ENCODE data around the gene CD79A.
"Not testable (repeated sequence)": the region's sequence is repeated elsewhere in the genome, so short reads cannot be mapped to it uniquely, and the experiment has no call there.

Gene CD79A

DNA sequence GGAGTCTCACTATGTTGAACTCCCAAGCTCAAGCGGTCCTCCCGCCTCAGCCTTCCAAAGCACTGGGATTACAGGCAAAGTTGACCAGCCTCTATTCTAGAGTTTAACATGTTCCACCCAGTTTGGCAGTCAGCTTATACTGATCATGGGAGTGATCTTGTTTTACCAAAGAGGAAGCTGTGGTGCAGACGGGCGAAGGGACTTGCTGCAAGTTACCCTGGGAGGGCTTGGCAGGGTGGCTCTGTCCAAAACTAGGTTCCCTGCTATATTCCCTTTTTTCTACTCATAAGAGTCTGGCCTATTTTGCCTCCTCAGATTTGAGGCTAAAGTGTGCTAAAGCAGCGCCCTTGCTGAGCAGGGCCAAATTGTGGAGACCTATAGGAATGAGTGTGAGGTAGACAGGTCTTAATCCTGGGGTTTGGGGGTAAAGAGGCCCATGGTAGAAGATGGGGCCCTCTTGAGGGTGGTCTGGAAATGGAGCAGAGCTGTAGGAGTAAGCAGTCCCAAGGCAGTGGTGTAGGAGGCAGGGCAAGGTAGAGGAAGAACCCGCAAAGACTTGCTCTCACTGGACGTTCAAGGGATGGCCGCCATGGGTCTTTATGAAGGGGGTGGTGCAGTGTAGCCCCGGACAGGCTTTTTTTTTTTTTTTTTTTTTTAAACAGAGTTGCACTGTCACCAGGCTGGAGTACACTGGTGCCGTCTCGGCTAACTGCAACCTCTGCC lies 13.7 kb upstream of the CD79A start:
- no peak for DNase-seq

DNA sequence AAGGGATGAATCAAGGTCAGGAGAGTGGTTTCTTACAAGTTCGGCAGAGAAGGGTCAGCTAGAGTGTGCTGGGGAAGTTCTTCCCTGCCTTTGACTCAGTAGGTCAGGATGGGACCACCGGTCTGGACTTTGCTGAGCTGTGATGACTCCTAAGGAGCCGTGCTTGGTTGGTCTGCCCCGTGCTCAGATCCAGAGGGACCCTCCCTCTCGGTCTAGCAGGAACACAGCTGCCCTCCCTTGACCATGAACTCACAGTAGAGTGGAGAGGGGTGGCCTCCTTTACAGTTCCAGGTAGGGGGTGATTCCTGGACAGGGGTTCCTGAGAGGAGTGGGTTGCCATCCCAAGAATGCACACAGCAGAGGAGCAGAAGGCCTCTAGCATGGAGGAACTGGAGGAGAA lies 12.7 kb upstream of the CD79A start:
- DNase-seq, result no peak

DNA sequence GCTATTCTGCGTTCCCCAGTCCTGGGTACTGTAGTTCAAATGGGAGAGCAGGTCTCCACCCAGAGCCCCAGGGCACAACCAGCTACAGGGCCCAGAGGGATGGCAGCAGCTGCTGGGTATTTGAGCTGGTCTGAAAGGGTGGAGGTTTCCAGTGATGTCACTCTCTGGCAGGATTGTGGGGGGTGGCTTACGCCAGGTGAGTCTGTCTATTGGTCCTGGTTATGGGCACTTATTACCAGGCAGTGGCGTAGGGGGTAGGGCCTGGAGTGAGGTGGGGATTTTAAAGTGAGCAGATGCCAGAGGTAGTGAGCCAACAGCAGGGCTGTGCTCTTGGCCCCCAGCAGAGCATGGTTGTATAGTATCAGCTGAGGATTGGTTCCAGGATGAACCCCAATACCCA lies 10.8 kb upstream of the CD79A start:
- DNase-seq, result no peak

DNA sequence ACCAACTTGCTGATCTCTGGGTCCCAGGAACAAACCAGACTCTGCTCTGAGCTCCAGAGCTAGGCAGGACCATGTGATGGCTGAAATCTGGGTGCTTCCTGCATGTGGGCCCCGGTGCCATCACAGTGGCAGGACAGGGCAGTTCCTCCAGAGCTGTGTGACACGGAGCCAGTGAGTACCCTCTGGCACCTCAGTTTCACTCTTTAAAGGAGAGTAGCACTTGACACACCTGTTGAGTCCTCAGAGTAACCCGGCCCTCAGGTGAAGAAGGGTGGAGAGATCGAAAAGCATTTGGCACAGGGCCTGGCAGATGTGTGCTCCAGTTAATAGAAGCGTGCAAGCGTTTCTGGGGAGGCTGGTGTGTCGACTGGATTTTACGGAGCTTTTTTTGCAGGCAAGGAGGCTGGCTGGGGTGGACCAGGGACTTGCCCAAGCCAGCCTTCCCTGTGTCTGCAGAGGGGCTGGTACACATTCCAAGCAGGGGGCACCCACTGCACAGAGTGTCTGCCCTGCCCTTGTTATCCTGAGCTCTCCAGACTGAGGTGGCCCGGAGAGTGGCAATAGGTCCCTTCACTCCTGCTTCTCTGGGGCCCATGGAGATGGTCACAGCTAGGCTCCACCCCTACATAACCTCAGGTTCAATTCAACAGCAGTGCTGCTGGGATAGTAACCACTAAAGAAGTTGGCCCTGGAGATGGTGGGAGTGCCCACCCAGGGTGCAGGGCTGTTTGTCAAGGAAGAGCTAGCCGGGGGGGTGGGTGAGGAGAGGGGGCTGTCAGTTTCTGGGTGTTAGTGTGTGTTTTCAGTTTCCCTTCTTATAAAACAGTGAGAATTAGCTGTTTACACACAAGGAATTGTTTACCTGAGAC lies 8.7 kb upstream of the CD79A start:
- DNase-seq, result peak; percentile 74

DNA sequence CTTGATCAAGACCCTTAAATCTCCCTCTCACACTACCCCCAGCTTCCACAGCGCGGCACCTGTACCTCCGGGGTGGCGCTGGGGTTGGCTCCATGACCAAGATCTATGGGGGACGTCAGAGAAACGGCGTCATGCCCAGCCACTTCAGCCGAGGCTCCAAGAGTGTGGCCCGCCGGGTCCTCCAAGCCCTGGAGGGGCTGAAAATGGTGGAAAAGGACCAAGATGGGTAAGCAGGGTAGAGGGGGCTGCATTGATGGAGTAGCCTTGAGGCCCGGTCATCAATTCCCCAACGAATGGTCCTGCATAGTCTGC lies 8.1 kb upstream of the CD79A start:
- no peak for DNase-seq

DNA sequence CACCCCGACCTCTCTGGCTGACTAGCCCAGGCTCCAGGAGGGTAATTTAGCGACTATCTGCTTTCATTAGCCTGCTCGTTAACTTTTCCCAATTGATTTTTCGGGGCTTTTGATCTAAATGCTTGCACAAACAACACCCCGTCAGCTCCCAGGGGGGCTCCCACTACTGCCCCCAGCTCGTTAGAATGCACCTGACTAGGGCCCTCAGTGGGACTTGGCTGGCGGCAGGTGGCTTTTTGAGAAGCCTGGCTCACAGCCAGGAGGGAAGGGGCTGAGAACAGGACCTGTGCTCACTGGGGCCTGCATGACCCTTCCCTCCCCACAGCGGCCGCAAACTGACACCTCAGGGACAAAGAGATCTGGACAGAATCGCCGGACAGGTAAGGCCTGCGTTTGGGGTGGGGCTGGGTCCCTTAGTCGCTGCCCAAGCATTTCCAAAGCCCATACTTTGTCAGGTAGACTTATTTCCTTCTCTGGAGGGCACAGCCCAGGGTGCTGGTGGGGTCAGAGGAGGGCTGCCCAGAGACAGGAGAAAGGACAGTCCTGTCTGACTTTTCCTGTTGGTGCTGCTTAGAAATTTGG lies 7.6 kb upstream of the CD79A start:
- no peak for DNase-seq

DNA sequence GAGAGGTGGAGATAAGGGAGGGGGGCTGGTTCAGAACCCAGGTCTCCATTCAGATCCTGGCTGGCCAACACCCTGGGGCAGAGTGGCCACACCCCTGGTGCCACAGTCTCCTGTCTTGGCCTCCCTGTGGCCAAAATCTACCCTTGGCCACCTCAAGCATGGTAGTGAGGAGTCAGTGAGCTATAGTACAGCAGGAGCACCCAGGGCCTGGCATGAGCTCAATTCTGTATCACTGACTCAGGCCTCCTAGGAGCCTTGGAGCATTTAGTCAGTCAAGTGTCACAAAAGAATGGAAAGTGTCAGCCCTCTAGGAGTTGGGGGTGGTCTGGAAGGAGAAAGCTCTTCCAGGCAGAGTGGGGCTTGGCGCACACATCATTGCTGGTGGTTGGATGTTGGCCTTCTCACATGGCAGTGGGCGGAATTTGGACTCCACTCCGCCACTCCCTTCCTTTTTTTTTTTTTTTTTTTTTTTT lies 6.6 kb upstream of the CD79A start:
- DNase-seq, result no peak

DNA sequence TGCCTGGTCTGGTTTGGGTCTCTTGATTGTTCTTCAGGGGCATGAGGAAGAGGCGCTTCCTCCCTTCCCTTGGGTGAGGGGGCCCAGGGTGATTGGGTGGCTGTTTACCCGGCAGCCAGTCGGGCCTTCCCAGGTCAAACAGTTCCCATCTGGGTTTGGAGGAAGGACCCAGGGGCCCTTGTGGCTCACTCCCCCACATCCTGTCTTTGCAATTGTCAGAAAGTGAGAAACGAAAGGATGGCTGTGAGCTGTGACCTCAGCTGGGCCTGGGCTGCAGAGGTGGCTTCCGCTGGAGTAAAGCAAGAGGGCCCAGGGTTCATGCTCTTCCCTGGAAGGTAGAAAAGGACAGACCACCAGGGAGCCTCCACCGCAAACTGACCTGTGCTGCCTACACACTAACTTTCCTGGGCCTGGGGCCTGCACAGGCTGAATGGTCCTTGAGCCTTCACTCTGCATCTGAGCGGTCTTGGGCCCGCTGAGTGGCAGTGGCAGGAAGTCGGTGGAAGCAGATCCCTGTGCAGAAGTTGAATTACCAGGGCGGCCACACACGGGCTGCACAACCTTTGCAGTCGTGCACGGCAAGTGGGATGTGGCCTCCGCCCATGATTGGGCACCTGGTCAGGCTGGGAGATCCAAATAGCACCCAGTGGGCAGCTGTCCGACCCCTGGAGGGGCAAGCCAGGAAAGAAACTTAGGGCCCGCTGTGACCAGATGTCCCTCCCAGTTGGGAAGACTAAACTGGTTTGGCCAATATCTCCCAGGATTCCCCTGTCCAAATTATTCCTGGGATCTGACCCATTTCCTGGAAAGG lies 5.3 kb upstream of the CD79A start:
- no peak for DNase-seq

DNA sequence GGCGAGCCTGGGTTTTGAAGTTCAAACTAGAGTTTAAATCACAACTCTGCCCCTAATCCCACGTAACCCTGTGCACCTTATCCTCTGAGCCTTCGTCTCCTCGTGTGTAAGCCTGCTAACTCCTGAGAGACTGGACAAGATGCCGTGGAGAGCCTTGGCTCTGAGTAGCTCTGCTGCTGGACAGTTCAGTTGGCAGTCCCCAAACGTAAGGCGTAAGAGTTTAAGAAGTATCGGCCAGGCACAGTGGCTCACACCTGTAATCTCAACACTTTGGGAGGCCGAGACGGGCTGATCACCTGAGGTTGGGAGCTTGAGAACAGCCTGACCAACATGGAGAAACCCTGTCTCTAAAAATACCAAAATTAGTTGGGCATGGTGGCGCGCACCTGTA lies 4.7 kb upstream of the CD79A start:
- DNase-seq, result no peak

DNA sequence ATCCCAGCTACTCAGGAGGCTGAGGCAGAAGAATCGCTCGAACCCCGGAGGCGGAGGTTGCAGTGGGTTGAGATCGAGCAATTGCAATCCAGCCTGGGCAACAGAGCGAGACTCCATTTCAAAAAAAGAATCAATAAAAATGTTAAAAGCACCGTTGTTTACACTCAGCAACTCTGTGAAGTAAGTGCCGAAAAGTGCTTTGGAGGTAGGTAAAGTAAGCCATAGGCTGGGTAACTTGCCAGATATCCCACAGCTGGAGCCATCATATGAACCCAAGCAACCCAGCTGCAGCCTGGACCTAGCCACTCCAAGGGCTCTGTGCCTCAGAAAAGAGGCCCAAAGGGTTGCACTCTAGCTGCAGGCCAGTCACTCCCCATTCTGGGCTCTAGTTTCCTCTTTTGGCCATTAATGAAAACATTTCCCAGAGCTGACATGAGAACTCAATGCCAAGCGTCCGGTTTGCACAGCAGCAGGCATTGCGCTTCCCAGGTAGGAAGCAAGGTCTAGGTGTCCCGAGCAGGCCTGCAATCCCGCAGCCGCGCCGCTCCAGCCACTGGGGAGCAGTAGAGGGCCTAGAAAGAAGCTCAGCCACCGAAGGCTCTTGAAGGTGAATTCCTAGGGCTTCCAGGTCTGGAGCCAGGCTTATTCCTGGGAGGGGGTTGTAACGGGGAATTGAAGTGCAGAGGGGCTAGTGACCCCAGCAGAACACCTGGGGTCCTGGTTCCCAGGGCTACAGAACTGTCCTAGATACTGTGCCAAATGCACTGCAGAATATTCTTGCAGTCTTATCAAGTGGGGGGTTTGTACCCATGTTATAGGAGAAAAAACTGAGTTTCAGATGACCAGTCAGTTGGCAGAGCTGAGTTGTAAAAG lies 4.1 kb upstream of the CD79A start:
- peak; percentile 59 for DNase-seq

DNA sequence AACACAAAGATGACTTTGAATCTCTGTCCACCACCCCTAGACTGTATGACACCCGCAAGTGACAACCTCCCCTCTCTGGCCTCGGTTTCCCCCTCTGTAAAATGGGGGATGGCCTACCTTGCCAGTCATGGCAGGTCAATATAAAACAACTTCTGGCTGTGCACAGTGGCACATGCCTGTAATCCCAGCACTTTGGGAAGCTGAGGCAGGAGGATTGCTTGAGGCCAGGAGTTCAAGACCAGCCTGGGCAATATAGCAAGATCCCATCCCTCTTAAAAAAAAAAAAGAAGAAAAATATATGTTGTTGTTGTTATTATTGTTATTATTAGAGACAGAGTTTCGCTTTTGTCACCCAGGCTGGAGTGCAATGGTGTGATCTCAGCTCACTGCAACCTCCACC lies 1.1 kb upstream of the CD79A start:
- not testable (repeated sequence) for DNase-seq

DNA sequence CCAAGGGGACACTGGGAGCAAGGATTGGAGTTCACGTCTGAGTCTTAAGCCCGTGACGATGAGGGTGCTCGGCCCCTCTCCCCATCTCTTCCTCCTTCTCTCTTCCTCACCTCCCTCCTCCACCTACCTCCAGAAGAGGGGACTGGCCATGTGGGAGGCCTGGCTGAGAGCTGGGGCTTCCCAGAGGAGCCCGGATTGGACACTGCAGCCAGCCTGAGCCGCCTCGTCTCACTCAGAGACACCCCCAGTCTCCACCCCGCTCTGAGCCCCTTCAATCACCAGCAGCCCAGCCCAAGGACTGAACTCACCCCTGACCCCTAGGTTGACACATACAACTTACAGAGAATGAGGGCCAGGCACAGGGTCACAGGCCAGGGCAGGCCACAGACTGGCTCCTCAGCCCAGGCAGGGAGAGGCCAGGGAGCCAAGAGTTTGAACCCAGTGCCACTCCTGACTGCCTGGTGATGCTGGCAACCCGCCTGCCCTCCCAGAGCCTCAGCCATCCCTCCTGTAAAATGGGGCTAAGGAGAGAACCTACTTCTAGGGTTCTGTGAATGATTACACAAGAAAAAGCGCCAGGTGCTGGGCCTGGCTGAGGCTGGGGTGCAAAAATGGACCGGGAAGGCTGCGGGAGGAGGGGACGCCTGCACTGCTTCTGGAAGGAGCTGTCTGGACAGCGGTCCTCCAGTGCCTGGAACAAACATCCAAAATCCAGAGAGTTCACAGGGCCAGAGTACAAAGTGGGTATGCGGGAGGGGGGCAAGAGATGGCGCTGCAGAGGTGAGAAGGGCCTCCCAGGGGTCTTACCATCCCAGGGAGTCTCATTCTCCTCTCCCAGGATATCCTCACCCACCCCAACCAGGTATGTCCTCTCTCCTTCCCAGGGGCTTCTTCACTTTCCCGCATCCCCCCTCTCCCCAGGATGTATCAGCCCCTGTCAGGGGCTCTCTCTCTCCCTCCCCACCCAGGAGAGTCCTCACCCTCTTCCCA lies 1.1 kb downstream of the CD79A start:
- DNase-seq, result no peak

DNA sequence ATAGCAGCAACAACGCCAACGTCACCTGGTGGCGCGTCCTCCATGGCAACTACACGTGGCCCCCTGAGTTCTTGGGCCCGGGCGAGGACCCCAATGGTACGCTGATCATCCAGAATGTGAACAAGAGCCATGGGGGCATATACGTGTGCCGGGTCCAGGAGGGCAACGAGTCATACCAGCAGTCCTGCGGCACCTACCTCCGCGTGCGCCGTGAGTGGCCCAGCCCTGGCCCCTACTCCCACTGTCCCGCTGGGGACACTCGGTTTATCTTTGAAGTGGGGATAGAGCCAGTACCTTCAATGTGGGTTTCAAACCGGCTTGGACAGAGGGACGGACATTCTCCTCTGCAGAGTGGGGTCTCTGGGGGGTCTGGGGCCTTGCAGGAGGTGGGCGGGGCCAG lies 2.0 kb downstream of the CD79A start:
- no peak for DNase-seq

DNA sequence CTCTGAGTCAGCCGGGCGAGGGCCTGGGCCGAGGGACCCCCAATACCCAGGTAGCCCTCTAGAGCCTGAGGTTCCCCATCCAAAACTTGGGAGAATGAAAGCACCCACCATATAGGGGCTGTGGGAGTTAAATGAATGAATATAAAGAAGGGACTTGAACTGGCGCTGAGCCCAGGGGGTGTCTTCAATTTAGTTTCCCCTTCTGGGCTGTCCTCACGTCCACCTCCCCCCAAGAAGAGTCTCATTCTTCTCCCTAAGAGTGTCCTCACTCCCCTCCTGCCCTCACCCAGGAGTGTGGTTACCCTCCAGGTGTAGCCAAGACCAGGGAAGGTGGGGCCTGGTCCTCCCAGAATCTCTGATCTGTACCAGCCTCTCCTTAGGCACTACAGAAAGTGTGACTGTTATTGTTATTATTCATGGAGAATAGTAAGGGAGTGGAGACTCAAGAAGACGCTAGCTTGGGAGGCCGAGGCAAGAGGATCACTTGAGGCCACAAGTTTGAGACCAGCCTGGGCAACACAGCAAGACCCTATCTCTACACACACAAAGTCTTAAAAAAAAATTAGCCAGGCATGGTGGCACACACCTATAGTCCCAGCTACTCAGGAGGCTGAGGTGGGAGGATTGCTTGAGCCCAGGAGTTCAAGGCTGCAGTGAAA lies 2.7 kb downstream of the CD79A start:
- no peak for DNase-seq

DNA sequence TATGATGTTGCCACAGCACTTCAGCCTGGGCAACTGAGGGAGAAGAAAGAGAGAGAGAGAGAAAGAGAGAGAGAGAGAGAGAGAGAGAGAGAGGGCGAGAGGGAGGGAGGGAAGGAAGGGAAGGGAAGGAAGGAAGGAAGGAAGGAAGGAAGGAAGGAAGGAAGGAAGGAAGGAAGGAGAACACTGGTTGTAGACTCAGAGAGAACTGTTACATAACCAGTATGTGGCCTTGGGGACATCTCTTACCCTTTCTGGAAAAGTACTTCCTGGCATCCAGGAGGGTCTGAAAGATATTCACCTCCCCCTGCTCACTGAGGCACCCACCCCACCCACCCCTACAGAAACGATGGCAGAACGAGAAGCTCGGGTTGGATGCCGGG lies 3.2 kb downstream of the CD79A start:
- no peak for DNase-seq

DNA sequence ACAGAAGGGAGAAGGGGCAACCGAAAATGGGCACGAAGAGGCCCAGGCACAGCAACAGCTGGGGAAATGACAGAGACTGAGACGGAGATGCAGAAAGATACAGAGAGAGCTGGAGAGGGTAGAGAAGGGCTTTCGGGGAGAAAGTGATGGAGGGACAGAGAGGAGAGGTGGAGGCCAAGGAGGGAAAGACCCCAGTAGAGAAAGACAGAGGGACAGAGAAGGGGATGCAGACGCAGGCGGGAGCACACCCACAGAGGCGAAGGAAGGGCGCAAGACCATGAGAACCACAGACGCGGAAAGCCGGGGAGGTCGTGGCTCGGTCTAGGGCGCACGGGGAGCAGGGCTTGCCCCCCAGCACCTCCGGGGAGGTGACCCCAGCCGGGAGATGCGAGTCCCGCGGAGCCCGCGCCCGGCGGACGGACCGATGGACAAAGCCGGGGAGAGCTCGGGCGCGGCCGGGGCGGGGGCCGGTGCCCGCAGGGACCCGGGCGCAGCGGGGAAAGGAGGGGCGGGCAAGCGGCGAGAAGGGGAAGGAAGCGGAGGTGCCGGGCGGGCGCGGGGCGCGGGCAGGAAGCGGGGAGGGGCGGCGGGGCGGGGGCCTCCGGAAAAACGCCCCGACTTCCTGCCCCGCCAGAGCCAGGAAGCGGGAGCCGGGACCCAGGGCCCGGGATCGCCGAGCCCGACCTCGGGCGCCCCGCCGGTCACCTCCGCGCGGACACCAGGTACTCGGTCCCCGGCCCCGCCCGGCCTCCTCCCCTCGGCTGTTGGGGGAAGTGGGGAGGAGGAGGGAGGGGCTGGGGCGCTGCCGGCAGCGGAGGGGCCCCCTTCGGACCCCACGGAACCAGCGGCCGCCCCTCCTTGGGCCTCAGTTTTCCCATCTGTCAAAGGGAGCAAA lies 5.7 kb downstream of the CD79A start, which contains the start of gene ARHGEF1:
Gene ARHGEF1, plus strand, starts transcription at position 617 of the 895 bp plus-strand sequence. CDS start 4,899 bp downstream, outside the sequence.
- DNase-seq, result no peak

DNA sequence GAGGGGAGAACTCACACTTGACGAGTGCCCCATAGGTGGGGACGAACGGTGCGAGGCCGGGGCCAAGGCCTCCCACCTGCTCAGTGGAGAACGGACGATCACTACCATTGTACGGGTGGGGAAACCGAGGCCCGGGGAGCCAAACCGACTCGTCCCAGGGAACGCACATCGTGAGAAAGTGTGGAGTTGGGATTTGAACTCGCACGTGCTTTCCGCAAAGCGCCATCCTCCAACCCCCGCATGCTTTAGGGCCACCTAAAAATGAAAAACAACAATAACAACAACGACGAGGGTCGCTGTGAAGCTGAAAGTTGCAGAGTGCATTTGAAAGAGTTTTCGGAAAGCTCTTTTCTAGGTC lies 6.4 kb downstream of the CD79A start:
- DNase-seq, result no peak

DNA sequence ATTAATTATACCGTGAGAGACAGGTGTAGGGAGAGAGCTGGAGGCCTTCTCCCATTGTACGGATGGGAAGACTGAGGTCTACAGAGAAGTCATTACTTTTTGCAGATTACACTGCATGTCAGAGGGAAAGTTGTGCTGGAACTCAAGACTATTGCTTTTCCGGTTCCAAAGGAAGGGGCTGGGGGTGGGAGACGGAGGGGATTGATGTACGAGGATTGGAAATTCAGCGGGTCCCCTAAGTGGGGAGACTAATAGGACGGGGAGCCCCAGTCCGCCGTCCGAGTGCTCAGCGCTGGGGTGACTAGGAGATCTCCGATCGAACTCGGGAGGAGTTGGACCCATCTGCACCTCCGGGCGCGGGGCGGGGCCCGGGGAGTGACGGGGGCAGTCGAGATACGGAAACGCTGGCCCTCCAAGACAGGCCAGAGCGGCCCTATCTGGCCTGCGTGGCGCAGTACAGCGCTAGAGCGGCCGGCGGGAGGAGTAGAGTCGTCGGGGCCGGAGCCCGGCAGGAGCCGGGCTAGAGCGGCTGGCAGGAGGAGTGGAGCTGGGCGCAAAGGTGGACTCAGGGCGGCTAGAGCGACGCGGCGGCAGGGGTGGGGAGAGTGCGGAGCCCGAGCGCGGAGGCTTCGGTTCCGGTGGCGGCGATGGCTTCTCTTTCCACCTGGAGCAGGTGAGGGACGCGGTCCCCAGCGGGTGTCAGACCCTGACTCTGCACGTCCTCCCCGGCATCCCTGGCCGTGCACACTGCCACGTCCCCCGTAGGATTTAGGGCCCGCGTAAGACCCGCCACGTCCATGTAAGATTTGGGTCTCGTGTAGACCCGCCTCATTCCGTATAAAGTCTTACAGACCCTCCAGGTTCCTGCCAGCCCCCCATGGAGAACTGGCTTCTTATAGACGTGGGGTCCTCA lies 7.0 kb downstream of the CD79A start:
- DNase-seq, result peak; percentile 93

Data from NCI-H2107 (cell line).